ENCODE results near the gene YBX2. TPM values are rescaled to one million over a fixed set of nuclear protein-coding genes. Genes with fewer than 3 reads are reported as not detected.
A peak's percentile ranks its signal among the peaks of the same experiment; 100 is the strongest.

Gene YBX2
- total RNA-seq, 4 donors from 2014 or later, result 3.3 to 6.5 (median 5.3) TPM

DNA sequence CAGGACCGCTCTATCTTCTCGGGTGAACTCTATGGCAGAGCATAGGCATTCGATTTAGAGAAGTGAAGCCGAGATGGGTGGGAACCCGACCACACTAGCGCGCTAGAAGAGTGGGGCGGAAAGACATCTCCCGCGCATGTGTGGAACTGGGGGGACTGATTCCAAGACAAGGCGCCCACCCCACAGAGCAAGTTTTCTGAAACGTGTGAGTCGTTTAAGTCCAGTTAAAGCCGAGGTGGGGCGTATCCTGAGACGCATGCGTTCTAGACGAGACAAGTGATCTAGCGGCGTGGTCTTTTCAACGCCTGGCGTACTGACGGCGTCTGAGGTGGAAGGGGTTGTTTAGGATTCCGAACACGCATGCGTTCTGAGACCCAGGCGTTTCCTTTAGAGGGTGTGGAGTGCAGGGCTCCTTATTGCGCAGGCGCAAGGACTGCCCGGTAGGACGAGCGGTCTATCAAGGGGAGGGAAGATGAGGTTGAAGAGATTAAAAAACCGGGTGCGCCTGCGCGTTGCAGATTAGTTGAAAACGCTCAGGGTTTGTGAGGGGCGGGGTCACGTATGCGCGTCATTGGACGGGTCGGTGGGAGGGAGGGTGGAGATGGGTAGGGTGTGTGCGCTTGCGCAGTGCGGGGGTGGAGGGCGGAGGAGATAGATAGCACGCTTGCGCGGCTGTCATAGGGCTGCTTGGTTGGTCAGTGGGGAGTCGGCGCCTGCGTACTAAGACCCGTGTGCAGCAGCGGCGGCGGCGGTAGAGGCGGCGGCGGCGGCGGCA, 12.7 kb upstream of the YBX2 start, which contains the start of gene EIF5A:
Gene EIF5A, plus strand, starts transcription at position 718 of the 775 bp plus-strand sequence. CDS start 2,008 bp downstream, outside the sequence.
- H3K27ac ChIP-seq, result peak within 1 kb of the TSS; percentile 91 to 100 (median 100)
- ATAC-seq, result peak; percentile 93
- 0% methylated on average over 10 to 37 of the region's 64 CpGs for WGBS, 2 donors (ENCODE audit: low coverage in 1 of 2)
- no peaks in the 10 kb centered on the region for H3K27me3 ChIP-seq
- peaks cover 5 to 42% (median 15%) of the 10 kb centered on the region in 3 donors for H3K4me1 ChIP-seq
- peaks cover 3 to 29% of the 10 kb centered on the region in 2 donors for H3K36me3 ChIP-seq
- H3K4me3 ChIP-seq, result peak within 1 kb of the TSS; percentile 68 to 99
- TF ChIP-seq POLR2AphosphoS5 (IDR thresholded peaks at IDR 0.05) (peak; percentile 94), POLR2A (IDR thresholded peaks at IDR 0.05) (peak; percentile 74 to 93), EP300 (IDR thresholded peaks at IDR 0.05) (no peak), CTCF (IDR thresholded peaks at IDR 0.05) (no peak)
- no peaks in the 10 kb centered on the region for H3K9me3 ChIP-seq

DNA sequence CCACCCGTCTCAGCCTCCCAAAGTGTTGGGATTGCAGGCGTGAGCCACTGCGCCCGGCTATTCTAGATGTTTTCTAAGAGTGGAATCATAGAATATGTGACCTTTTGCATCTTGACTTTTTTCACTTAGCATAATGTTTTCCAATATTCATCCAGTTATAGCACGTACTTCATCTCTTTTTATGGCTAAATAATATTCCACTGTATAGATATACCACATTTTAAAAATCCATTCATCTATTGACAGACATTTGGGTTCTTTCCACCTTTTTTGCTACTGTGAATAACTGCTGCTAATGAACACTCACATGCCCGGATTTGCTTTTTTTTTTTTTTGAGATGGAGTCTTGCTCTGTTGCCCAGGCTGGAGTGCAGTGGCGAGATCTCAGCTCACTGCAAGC, 9.7 kb upstream of the YBX2 start:
- no peaks in the 10 kb centered on the region for H3K9me3 ChIP-seq
- WGBS, 2 donors (ENCODE audit: low coverage in 1 of 2), result 90 to 91% methylated on average over 3 to 7 of the region's 7 CpGs
- ATAC-seq, result no peak
- H3K27ac ChIP-seq, result no peak overlapping the region
- no peaks in the 10 kb centered on the region for H3K27me3 ChIP-seq
- H3K4me3 ChIP-seq, result no peak overlapping the region
- TF ChIP-seq EP300 (IDR thresholded peaks at IDR 0.05) (no peak), POLR2AphosphoS5 (IDR thresholded peaks at IDR 0.05) (no peak), CTCF (IDR thresholded peaks at IDR 0.05) (no peak), POLR2A (IDR thresholded peaks at IDR 0.05) (no peak)
- H3K4me1 ChIP-seq, result peaks cover 2 to 15% (median 4%) of the 10 kb centered on the region in 3 donors
- H3K36me3 ChIP-seq, result peaks cover 0 to under 1% of the 10 kb centered on the region in 2 donors

DNA sequence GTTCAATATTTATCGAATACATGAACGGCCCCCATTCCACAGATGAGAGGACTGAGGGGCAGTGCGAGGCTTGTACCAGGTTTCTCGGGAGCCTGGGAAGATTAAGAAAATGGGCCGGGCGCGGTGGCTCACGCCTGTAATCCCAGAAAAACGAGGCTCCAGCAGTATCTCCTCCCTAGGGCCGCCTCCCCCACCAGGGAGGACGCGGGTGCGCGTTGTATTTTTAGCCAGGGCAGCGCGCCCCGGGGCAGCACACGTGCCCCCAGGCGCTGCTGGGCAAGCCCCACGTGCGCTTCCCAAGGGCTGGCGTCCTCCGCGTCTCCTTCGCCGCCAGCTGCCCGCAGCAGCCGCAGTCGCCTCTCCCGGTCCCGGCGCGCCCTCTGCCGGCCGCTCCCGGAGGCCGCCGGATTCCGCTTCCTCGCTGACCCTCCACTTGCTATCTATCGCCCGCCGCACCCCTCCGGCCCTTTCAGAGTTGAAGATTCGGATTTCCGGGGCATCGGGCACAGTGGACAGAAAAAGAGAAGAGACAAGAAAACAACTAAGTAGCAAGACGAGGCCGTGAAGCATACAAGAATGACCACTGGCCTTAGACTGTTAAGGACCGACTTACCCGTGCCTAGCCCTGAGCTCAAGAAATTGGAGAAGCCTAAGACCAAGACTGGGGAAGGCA, 1.9 kb upstream of the YBX2 start:
- Histone ChIP-seq H3K4me3 (peak overlapping the region in 1 of 2 donors; percentile 30), H3K27me3 (peaks cover 25% of the 10 kb centered on the region), H3K9me3 (no peaks in the 10 kb centered on the region), H3K36me3 (no peaks in the 10 kb centered on the region), H3K27ac (peak overlapping the region; percentile 58 to 98 (median 90)), H3K4me1 (peaks cover 5 to 56% (median 41%) of the 10 kb centered on the region in 3 donors)
- TF ChIP-seq POLR2A (IDR thresholded peaks at IDR 0.05), result no peak
- TF ChIP-seq POLR2AphosphoS5 (IDR thresholded peaks at IDR 0.05), result peak; percentile 78
- TF ChIP-seq CTCF (IDR thresholded peaks at IDR 0.05), result peak in 3 of 4 experiments; percentile 98 to 99 (median 99)
- no peak for TF ChIP-seq EP300 (IDR thresholded peaks at IDR 0.05)
- peak; percentile 88 for ATAC-seq
- 4 to 38% methylated on average over 2 to 15 of the region's 51 CpGs for WGBS, 2 donors (ENCODE audit: low coverage in 1 of 2)

DNA sequence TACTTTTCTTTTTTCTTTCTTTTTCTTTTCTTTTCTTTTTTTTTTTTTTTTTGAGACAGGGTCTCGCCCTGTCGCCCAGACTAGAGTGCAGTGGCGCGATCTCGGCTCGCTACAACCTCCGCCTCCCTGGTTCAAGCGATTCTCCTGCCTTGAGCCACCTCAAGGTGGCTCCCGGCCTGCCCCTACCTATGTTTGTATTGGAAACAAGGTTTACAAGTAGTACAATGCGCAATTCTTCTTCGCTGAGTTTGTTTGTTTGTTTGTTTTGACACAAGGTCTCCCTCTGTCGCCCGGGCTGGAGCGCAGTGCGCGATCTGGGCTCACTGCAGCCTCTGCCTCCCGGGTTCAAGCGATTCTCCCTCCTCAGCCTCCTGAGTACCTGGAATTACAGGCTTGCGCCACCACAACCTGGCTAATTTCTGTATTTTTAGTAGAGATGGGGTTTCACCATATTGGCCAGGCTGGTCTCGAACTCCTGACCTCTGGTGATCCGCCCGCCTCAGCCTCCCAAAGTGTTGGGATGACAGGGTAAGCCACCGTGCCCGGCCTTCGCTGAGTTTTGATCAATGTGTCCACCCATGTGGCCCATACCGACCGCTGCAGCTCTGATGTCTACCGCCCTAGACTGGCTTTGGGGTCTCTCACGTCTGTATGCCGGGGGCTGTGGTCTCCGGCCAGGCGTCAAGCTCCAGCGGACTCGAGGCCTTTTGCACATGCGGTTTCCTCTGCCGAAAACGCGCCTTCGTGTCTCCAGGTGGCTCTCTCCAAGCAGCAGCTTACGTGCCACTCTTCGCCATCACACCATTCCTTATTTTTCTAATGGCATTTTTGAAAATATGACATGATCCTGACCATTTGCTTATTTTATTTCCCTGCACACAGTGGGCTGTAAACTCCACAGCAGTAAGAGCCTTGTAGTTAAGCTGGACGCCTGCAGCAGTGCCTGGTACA, 1.1 kb upstream of the YBX2 start:
- H3K36me3 ChIP-seq, result no peaks in the 10 kb centered on the region
- TF ChIP-seq POLR2A (IDR thresholded peaks at IDR 0.05) (no peak), EP300 (IDR thresholded peaks at IDR 0.05) (no peak), POLR2AphosphoS5 (IDR thresholded peaks at IDR 0.05) (no peak), CTCF (IDR thresholded peaks at IDR 0.05) (no peak)
- 70 to 72% methylated on average over 12 to 35 of the region's 42 CpGs for WGBS, 2 donors (ENCODE audit: low coverage in 1 of 2)
- no peaks in the 10 kb centered on the region for H3K9me3 ChIP-seq
- peaks cover 5 to 64% (median 41%) of the 10 kb centered on the region in 3 donors for H3K4me1 ChIP-seq
- ATAC-seq, result no peak
- peak overlapping the region in 1 of 2 donors; percentile 49 for H3K4me3 ChIP-seq
- H3K27me3 ChIP-seq, result peaks cover 30% of the 10 kb centered on the region
- H3K27ac ChIP-seq, result peak overlapping the region; percentile 58 to 98 (median 90)

All from gastroesophageal sphincter (tissue), 4 donors.